8988T (cell line): ENCODE measurements around the gene PRKAR2B.

Source experiments
- DNase-seq: peaks from one replicate; pipeline ENCODE4 v3.0.0; 2011

Gene PRKAR2B

GRCh38 chr7:107166736-107167426 is 122.4 kb downstream of the PRKAR2B start:
- no peak for DNase-seq

GRCh38 chr7:107167483-107168232 is 123.2 kb downstream of the PRKAR2B start:
- peak; percentile 12 for DNase-seq

- DNase-seq, result peak; percentile 34
Measured at GRCh38 chr7:107168233-107169119, 124.0 kb downstream of the PRKAR2B start, which contains the start of gene HBP1. Gene HBP1 (plus strand): TSS chr7:107169003. CDS start chr7:107179894, 10,891 bp downstream.

- DNase-seq, result peak; percentile 37
Measured at GRCh38 chr7:107169120-107170050, 124.9 kb downstream of the PRKAR2B start.

- no peak for DNase-seq
Measured at GRCh38 chr7:107170051-107170915, 125.8 kb downstream of the PRKAR2B start.

GRCh38 chr7:107171496-107171895 is 127.0 kb downstream of the PRKAR2B start:
- DNase-seq, result no peak

- DNase-seq, result no peak
Measured at GRCh38 chr7:107172276-107173032, 127.9 kb downstream of the PRKAR2B start.

GRCh38 chr7:107173191-107173590 is 128.7 kb downstream of the PRKAR2B start:
- no peak for DNase-seq

GRCh38 chr7:107173691-107174406 is 129.3 kb downstream of the PRKAR2B start:
- no peak for DNase-seq

- peak; percentile 13 for DNase-seq
Measured at GRCh38 chr7:107179326-107180164, 135.0 kb downstream of the PRKAR2B start.

- no peak for DNase-seq
Measured at GRCh38 chr7:107180378-107180777, 135.9 kb downstream of the PRKAR2B start.

GRCh38 chr7:107181172-107181571 is 136.7 kb downstream of the PRKAR2B start:
- no peak for DNase-seq

GRCh38 chr7:107185716-107186115 is 141.2 kb downstream of the PRKAR2B start:
- DNase-seq, result no peak

- no peak for DNase-seq
Measured at GRCh38 chr7:107186240-107186639, 141.7 kb downstream of the PRKAR2B start.

GRCh38 chr7:107187774-107188173 is 143.3 kb downstream of the PRKAR2B start:
- no peak for DNase-seq

- no peak for DNase-seq
Measured at GRCh38 chr7:107190090-107190489, 145.6 kb downstream of the PRKAR2B start.

GRCh38 chr7:107194052-107194451 is 149.5 kb downstream of the PRKAR2B start:
- no peak for DNase-seq

- no peak for DNase-seq
Measured at GRCh38 chr7:107196834-107197610, 152.5 kb downstream of the PRKAR2B start.
